ENCODE results near the gene EFCAB12. TPM values are rescaled to one million over a fixed set of nuclear protein-coding genes. Genes with fewer than 3 reads are reported as not detected.

EFCAB12 gene
- total and polyA plus RNA-seq, 7 donors: 0.04 to 0.30 TPM; not detected in 5

GRCh38 chr3:129357616-129358015, 70.8 kb downstream of the EFCAB12 start:
- H3K4me3 ChIP-seq: no peak overlapping the region
- H3K4me1 ChIP-seq: no peaks in the 10 kb centered on the region
- ATAC-seq (no peak), DNase-seq (peak in 1 of 2 donors; percentile 38)
- no peaks in the 10 kb centered on the region for H3K27me3 ChIP-seq (ENCODE audit: insufficient read depth in 3 of 3, low read length in 2 of 3)
- 84 to 86% (median 84%) methylated on average over 5 to 9 of the region's 9 CpGs for WGBS, 3 donors
- H3K36me3 ChIP-seq (ENCODE audit: insufficient read depth in 1 of 2, low read depth in 1 of 2): no peaks in the 10 kb centered on the region
- H3K27ac ChIP-seq: no peak overlapping the region
- no peak for TF ChIP-seq CTCF (IDR thresholded peaks at IDR 0.05)
- H3K9me3 ChIP-seq: no peaks in the 10 kb centered on the region
- intact Hi-C loops (cut with DNase I): no loop called here

DNA sequence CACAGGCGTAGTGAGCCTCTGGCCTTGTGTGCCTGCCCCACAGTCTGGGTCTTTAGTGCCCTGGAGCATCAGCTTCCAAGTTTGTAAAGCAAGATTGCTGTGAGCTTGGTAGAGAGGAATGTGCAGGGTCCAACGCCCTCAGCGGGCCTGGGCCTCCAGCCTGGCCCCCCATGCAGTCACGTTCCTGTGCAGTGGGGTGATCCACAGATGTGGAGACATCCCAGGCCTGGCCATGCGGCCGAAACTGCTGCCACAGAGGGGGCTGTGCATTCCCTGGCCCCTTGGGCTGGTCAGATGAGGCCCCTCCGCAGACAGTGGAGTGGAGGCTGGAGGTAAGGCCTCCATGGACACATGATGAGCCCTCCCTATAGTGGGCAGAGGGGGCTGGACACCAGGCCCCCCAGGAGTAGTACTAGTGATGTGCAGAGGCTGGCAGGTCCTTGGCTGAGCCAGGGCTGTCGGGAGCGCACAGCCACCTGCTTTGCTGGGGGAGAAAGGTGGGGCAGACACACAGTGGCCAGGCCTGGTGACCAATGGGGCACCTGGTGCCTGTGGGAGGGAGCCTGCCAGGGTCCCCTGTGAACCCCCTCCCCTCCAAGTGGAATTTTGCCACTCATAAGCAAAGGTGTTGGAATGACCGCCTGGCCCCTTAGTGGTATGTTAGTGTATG, 71.5 kb downstream of the EFCAB12 start:
- Histone ChIP-seq H3K4me1 (no peaks in the 10 kb centered on the region), H3K9me3 (no peaks in the 10 kb centered on the region), H3K27me3 (ENCODE audit: insufficient read depth in 3 of 3, low read length in 2 of 3) (no peaks in the 10 kb centered on the region), H3K27ac (no peak overlapping the region), H3K4me3 (no peak overlapping the region), H3K36me3 (ENCODE audit: insufficient read depth in 1 of 2, low read depth in 1 of 2) (no peaks in the 10 kb centered on the region)
- WGBS, 3 donors: 89 to 91% (median 90%) methylated on average over 8 to 10 of the region's 10 CpGs
- intact Hi-C loops (cut with DNase I): no loop called here
- no peak for TF ChIP-seq CTCF (IDR thresholded peaks at IDR 0.05)
- DNase-seq: no peak
- no peak for ATAC-seq

GRCh38 chr3:129353589-129353941, 74.9 kb downstream of the EFCAB12 start:
- no peak for DNase-seq
- intact Hi-C loops (cut with DNase I): no loop called here

GRCh38 chr3:129352650-129353588, 75.5 kb downstream of the EFCAB12 start:
- Histone ChIP-seq H3K27ac (peak overlapping the region; percentile 41), H3K4me1 (no peaks in the 10 kb centered on the region), H3K27me3 (ENCODE audit: insufficient read depth in 3 of 3, low read length in 2 of 3) (no peaks in the 10 kb centered on the region), H3K9me3 (no peaks in the 10 kb centered on the region), H3K4me3 (no peak overlapping the region), H3K36me3 (ENCODE audit: insufficient read depth in 1 of 2, low read depth in 1 of 2) (no peaks in the 10 kb centered on the region)
- 66 to 71% (median 70%) methylated on average over 13 to 14 of the region's 14 CpGs for WGBS, 3 donors
- TF ChIP-seq CTCF (IDR thresholded peaks at IDR 0.05): no peak
- no peak for DNase-seq
- intact Hi-C loops (cut with DNase I): no loop called here
- ATAC-seq: peak in 2 of 4 donors; percentile 21 to 31

More at GRCh38 chr3:129353589-129353941, 74.9 kb downstream of the EFCAB12 start:
- no peak for TF ChIP-seq CTCF (IDR thresholded peaks at IDR 0.05)
- H3K4me3 ChIP-seq: no peak overlapping the region
- WGBS, 3 donors: 61 to 68% (median 67%) methylated on average over 5 of the region's 5 CpGs
- ATAC-seq: no peak
- no peaks in the 10 kb centered on the region for H3K36me3 ChIP-seq (ENCODE audit: insufficient read depth in 1 of 2, low read depth in 1 of 2)
- H3K9me3 ChIP-seq: no peaks in the 10 kb centered on the region
- no peaks in the 10 kb centered on the region for H3K4me1 ChIP-seq
- H3K27ac ChIP-seq: peak overlapping the region; percentile 41
- no peaks in the 10 kb centered on the region for H3K27me3 ChIP-seq (ENCODE audit: insufficient read depth in 3 of 3, low read length in 2 of 3)
